Adrenal gland (tissue), 5 donors: ENCODE results near the gene LRP1B.

Source experiments
- POLR2A ChIP-seq, 2 donors: fragments of 450-650 bp; IDR thresholded peaks; one replicate each; pipeline ENCODE4 v1.6.1; 2017; ENCODE audit warnings: antibody characterized with exemption in 2 of 2, mild to moderate bottlenecking in 2 of 2, moderate library complexity in 1 of 2
- TF ChIP-seq, protein P1 (sequence below), 6 experiments: fragments of 450-650 bp in 4 of 6; fragments of 200-600 bp in 2 of 6; sonication (generic) in 1 of 6; IDR thresholded peaks; 1 replicate in 5 of 6; 2 replicates in 1 of 6; pipeline versions ENCODE4 v1.5.1 to v1.8.0; 2016 to 2021; ENCODE audit warnings: antibody characterized with exemption in 6 of 6, mild to moderate bottlenecking in 2 of 6, moderate library complexity in 1 of 6
- donor health status: DM: no; HTN: no; CAD: no.

DNA sequence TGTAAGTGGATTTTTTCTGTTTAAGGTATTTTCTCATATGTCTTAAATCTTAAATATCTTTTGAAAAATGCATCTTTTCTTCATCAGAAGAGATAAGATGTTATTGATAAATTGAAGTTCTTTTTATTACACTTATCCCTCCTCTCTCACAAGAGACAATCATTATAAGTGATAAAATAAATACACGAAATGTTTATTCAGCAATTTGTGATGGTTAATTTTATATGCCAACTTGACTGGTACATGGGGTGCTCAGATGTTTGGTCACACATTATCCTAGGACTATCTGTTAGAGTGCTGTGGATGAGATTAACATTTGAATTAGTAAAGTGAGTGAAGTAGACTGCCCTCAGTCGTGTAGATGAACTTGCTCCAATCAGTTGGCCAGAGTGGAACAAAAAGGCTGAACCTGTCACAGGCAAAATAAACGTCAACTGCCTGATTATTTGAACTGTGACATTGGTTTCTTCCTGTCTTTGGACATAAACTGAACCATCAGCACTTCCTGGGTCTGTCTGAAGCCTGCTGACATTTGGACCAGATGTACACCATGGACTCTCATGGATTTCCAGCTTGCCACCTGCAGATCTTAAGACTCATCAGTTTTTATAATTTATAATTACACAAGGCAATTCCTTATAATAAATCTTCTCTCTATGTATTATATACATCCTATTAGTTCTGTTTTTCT, 1126.7 kb downstream of the LRP1B start:
- no peak for TF ChIP-seq POLR2A (IDR thresholded peaks at IDR 0.05)
- TF ChIP-seq, protein P1, sequence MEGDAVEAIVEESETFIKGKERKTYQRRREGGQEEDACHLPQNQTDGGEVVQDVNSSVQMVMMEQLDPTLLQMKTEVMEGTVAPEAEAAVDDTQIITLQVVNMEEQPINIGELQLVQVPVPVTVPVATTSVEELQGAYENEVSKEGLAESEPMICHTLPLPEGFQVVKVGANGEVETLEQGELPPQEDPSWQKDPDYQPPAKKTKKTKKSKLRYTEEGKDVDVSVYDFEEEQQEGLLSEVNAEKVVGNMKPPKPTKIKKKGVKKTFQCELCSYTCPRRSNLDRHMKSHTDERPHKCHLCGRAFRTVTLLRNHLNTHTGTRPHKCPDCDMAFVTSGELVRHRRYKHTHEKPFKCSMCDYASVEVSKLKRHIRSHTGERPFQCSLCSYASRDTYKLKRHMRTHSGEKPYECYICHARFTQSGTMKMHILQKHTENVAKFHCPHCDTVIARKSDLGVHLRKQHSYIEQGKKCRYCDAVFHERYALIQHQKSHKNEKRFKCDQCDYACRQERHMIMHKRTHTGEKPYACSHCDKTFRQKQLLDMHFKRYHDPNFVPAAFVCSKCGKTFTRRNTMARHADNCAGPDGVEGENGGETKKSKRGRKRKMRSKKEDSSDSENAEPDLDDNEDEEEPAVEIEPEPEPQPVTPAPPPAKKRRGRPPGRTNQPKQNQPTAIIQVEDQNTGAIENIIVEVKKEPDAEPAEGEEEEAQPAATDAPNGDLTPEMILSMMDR (IDR thresholded peaks at IDR 0.05), result no peak
